GM18508 (cell line): ENCODE measurements around the gene FGF23.
"Not testable (repeated sequence)": the region's sequence is repeated elsewhere in the genome, so short reads cannot be mapped to it uniquely, and the experiment has no call there.

Experiments
- ATAC-seq: cut with Tn5 transposase; IDR thresholded peaks from one replicate; pipeline ENCODE4 v1.9.1; 2021; ENCODE audit warnings: moderate number of reproducible peaks; ENCODE audit not compliant: insufficient read depth, unreplicated experiment

Gene FGF23

GRCh38 chr12:4379405-4379804 lies at the start of gene FGF23:
Gene FGF23 (minus strand): TSS chr12:4379712. CDS start chr12:4379582, 130 bp downstream.
- no peak for ATAC-seq

- ATAC-seq, result no peak
Observed at GRCh38 chr12:4424422-4424821, 44.9 kb upstream of the FGF23 start.

- ATAC-seq, result no peak
Observed at GRCh38 chr12:4423528-4424195, 44.1 kb upstream of the FGF23 start.

GRCh38 chr12:4422985-4423384 lies 43.5 kb upstream of the FGF23 start:
- no peak for ATAC-seq

GRCh38 chr12:4421590-4422031 lies 42.1 kb upstream of the FGF23 start:
- no peak for ATAC-seq

GRCh38 chr12:4420138-4420670 lies 40.7 kb upstream of the FGF23 start:
- ATAC-seq, result no peak

- ATAC-seq, result no peak
Observed at GRCh38 chr12:4418913-4419312, 39.4 kb upstream of the FGF23 start.

- ATAC-seq, result no peak
Observed at GRCh38 chr12:4417936-4418335, 38.4 kb upstream of the FGF23 start.

- no peak for ATAC-seq
Observed at GRCh38 chr12:4417455-4417854, 37.9 kb upstream of the FGF23 start.

GRCh38 chr12:4416276-4416675 lies 36.8 kb upstream of the FGF23 start:
- ATAC-seq, result no peak

- no peak for ATAC-seq
Observed at GRCh38 chr12:4412465-4412864, 33.0 kb upstream of the FGF23 start.

GRCh38 chr12:4412056-4412455 lies 32.5 kb upstream of the FGF23 start:
- ATAC-seq, result no peak

GRCh38 chr12:4407136-4407535 lies 27.6 kb upstream of the FGF23 start:
- no peak for ATAC-seq

GRCh38 chr12:4404877-4405637 lies 25.5 kb upstream of the FGF23 start:
- not testable (repeated sequence) for ATAC-seq

GRCh38 chr12:4402996-4403395 lies 23.5 kb upstream of the FGF23 start:
- ATAC-seq, result no peak

- no peak for ATAC-seq
Observed at GRCh38 chr12:4401117-4401516, 21.6 kb upstream of the FGF23 start.

- no peak for ATAC-seq
Observed at GRCh38 chr12:4395818-4396217, 16.3 kb upstream of the FGF23 start.

GRCh38 chr12:4393211-4393610 lies 13.7 kb upstream of the FGF23 start:
- no peak for ATAC-seq

GRCh38 chr12:4392223-4392742 lies 12.8 kb upstream of the FGF23 start:
- ATAC-seq, result no peak

GRCh38 chr12:4388662-4389061 lies 9.2 kb upstream of the FGF23 start:
- ATAC-seq, result no peak

- ATAC-seq, result no peak
Observed at GRCh38 chr12:4388032-4388431, 8.5 kb upstream of the FGF23 start.
